Loucy (cell line): ENCODE results near the gene DLL3.

Experiments
- H2AFZ ChIP-seq: fragments of 200-600 bp; sonication (generic); 2 replicates; pipeline ENCODE4 v1.6.0; 2016; ENCODE audit warnings: antibody characterized with exemption, mild to moderate bottlenecking, low read length, moderate library complexity
- H3F3A ChIP-seq: fragments of 200-600 bp; 2 replicates; pipeline ENCODE4 v1.6.0; 2016; ENCODE audit warnings: antibody characterized with exemption, low read depth, mild to moderate bottlenecking
- H3K27me3 ChIP-seq: fragments of 200-600 bp; sonication (generic); 2 replicates; pipeline ENCODE4 v1.6.1; 2014; ENCODE audit warnings: low read length, mild to moderate bottlenecking; ENCODE audit not compliant: insufficient read depth, poor library complexity, severe bottlenecking
- H3K36me3 ChIP-seq: fragments of 200-600 bp; sonication (generic); 2 replicates; pipeline ENCODE4 v1.6.1; 2016; ENCODE audit warnings: low read length; ENCODE audit not compliant: insufficient read depth
- H3K4me1 ChIP-seq: fragments of 200-600 bp; sonication (generic); 2 replicates; pipeline ENCODE4 v1.5.1; 2014; ENCODE audit warnings: low read length, mild to moderate bottlenecking; ENCODE audit not compliant: insufficient read depth, poor library complexity, severe bottlenecking
- H3K4me2 ChIP-seq: fragments of 200-600 bp; sonication (generic); 2 replicates; pipeline ENCODE4 v1.6.0; 2014; ENCODE audit warnings: antibody characterized with exemption, low read length, low read depth, mild to moderate bottlenecking; ENCODE audit not compliant: poor library complexity, severe bottlenecking
- H3K4me3 ChIP-seq: fragments of 200-600 bp; sonication (generic); 2 replicates; pipeline ENCODE4 v1.5.1; 2014; ENCODE audit warnings: low read length, mild to moderate bottlenecking, mixed read lengths; ENCODE audit not compliant: poor library complexity, severe bottlenecking
- H3K79me2 ChIP-seq: fragments of 200-600 bp; sonication (generic); 2 replicates; pipeline ENCODE4 v1.6.1; 2014; ENCODE audit warnings: low read length; ENCODE audit not compliant: insufficient read depth
- H3K9ac ChIP-seq: fragments of 200-600 bp; sonication (generic); 2 replicates; pipeline ENCODE4 v1.6.0; 2014; ENCODE audit warnings: mild to moderate bottlenecking, low read depth, low read length, moderate library complexity; ENCODE audit not compliant: poor library complexity, severe bottlenecking
- H3K9me2 ChIP-seq: fragments of 200-600 bp; sonication (generic); replicated peaks from 2 replicates; pipeline ENCODE4 v1.6.1; 2016; ENCODE audit warnings: low read depth, low read length, mixed read lengths
- H3K9me3 ChIP-seq: fragments of 200-600 bp; sonication (generic); 2 replicates; pipeline ENCODE4 v1.6.1; 2014; ENCODE audit warnings: mild to moderate bottlenecking, antibody characterized with exemption, low read length, low read depth; ENCODE audit not compliant: insufficient read depth
- H4K20me1 ChIP-seq: fragments of 200-600 bp; sonication (generic); 2 replicates; pipeline ENCODE4 v1.6.0; 2014; ENCODE audit warnings: antibody characterized with exemption, low read length, mild to moderate bottlenecking; ENCODE audit not compliant: insufficient read depth, poor library complexity, severe bottlenecking
- CTCF ChIP-seq: fragments of 200-600 bp; sonication (generic); conservative IDR thresholded peaks from 2 replicates; pipeline ENCODE4 v1.5.1; 2014; ENCODE audit warnings: mild to moderate bottlenecking, antibody characterized with exemption, low read length
- EZH2phosphoT487 ChIP-seq: fragments of 200-600 bp; IDR thresholded peaks from 2 replicates; pipeline ENCODE4 v1.6.1; 2018; ENCODE audit warnings: antibody characterized with exemption, mild to moderate bottlenecking, moderate library complexity, borderline replicate concordance

DLL3 gene

GRCh38 chr19:39483141-39483540 lies 15.6 kb upstream of the DLL3 start:
- H2AFZ ChIP-seq, result no peak overlapping the region
- peaks cover 21% of the 10 kb centered on the region for H3K79me2 ChIP-seq
- peak overlapping the region; percentile 35 for H3K4me2 ChIP-seq
- H3K9me3 ChIP-seq, result no peaks in the 10 kb centered on the region
- no peaks in the 10 kb centered on the region for H3K27me3 ChIP-seq
- no peak overlapping the region for H3K9ac ChIP-seq
- no peaks in the 10 kb centered on the region for H3F3A ChIP-seq
- peaks cover 20% of the 10 kb centered on the region; the same call in 1 of the 2 replicates for H3K36me3 ChIP-seq
- H3K4me3 ChIP-seq, result no peak overlapping the region
- no peaks in the 10 kb centered on the region for H3K9me2 ChIP-seq
- H3K4me1 ChIP-seq, result no peaks in the 10 kb centered on the region
- H4K20me1 ChIP-seq, result peaks cover 11% of the 10 kb centered on the region
- TF ChIP-seq EZH2phosphoT487, result no peak
- no peak for TF ChIP-seq CTCF

GRCh38 chr19:39489756-39490155 lies 9.0 kb upstream of the DLL3 start:
- no peaks in the 10 kb centered on the region for H3K9me3 ChIP-seq
- peaks cover 48% of the 10 kb centered on the region; the same call in 1 of the 2 replicates for H3K36me3 ChIP-seq

GRCh38 chr19:39492225-39492624 lies 6.5 kb upstream of the DLL3 start:
- Histone ChIP-seq H3K4me3 (no peak overlapping the region), H2AFZ (no peak overlapping the region), H3K9ac (no peak overlapping the region), H3K36me3 (peaks cover 34% of the 10 kb centered on the region; the same call in 1 of the 2 replicates), H3K9me3 (no peaks in the 10 kb centered on the region), H3K4me1 (peaks cover 1% of the 10 kb centered on the region), H3K27me3 (no peaks in the 10 kb centered on the region), H4K20me1 (no peaks in the 10 kb centered on the region), H3K79me2 (no peaks in the 10 kb centered on the region), H3K4me2 (no peak overlapping the region), H3K9me2 (no peaks in the 10 kb centered on the region), H3F3A (no peaks in the 10 kb centered on the region)
- TF ChIP-seq CTCF (no peak), EZH2phosphoT487 (no peak)

More at GRCh38 chr19:39489756-39490155, 9.0 kb upstream of the DLL3 start:
- Histone ChIP-seq H3K4me1 (no peaks in the 10 kb centered on the region), H3F3A (no peaks in the 10 kb centered on the region), H4K20me1 (no peaks in the 10 kb centered on the region), H3K79me2 (no peaks in the 10 kb centered on the region; the same call in 1 of the 2 replicates), H3K9ac (no peak overlapping the region), H3K4me3 (no peak overlapping the region), H3K9me2 (no peaks in the 10 kb centered on the region), H2AFZ (no peak overlapping the region), H3K27me3 (no peaks in the 10 kb centered on the region), H3K4me2 (no peak overlapping the region)
- TF ChIP-seq EZH2phosphoT487 (no peak), CTCF (no peak)
